Measurements from ENCODE around the gene TICAM1. TPM values are rescaled to one million over a fixed set of nuclear protein-coding genes. Genes with fewer than 3 reads are reported as not detected.

TICAM1 gene
- total RNA-seq, 1 experiment from 2014 or later = 0.48 TPM

DNA sequence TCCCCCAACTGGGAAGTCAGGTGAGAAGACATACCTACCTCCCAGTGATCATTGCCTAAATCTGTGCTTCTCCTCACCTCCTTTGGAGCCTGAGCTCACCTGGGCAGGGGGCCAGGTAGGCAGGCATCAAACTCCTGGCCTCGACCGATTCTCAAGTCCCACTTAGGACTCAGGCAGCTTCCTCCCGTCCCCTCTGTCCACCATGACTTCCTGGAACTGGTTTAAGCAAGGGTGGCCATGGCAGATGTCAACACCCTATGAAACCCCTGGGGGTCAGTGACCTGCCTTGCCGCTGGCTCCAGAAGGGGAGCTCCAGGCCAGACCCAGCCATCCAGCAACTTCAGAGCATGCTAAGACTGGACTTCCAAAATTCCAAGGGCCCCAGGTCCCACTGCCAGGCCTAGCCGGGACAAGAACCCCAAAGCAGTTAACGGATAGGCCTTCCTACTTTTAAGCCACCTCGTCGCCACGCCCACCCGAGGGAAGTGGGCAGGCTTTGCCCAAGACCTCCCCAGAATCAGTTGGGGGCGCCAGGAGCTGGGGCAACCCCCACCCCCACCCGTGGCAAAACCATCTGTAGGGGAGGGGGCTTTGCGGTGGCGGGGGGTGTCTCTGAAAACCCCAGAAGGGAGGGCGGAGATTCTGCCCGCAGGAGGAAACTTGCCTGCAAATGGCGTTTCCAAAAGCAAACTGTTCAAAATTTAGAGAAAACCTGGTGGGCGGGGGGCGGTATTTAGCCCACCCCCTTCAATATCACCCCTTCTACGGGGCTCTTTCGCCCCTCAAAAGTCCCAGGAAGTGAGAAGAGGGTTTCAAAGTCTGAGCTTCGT is 35.3 kb upstream of the TICAM1 start:
- Histone ChIP-seq H3K14ac (ENCODE audit: insufficient read depth, low read length) (no peak overlapping the region), H3K23ac (ENCODE audit: insufficient read length, low read depth, low read length) (no peak overlapping the region), H4K20me1 (ENCODE audit: control insufficient read depth, insufficient read depth, insufficient read length) (no peaks in the 10 kb centered on the region), H4K5ac (ENCODE audit: insufficient read length, low read depth, low read length) (no peak overlapping the region), H4K8ac (replicated peaks; ENCODE audit: insufficient read length, low read depth, low read length) (no peak overlapping the region), H3K9ac (ENCODE audit: extremely low read depth, insufficient read length, low read length) (no peak overlapping the region), H2BK120ac (ENCODE audit: low read depth, low read length, poor library complexity, severe bottlenecking) (no peak overlapping the region), H3K4me1 (ENCODE audit: insufficient read depth, low read length) (0 out of 2 replicates have a peak, but pooled peaks cover 5% of the 10 kb centered on the region), H3K79me2 (ENCODE audit: insufficient read depth, low read length) (no peaks in the 10 kb centered on the region; the same call in 1 of the 2 replicates), H3K56ac (ENCODE audit: insufficient read length, low read depth, low read length) (no peak overlapping the region), H2BK12ac (ENCODE audit: insufficient read length, low read depth, low read length) (no peak overlapping the region), H3K4ac (ENCODE audit: low read depth, low read length) (no peak overlapping the region), H3K18ac (ENCODE audit: insufficient read length, low read depth, low read length) (no peak overlapping the region), H2BK15ac (ENCODE audit: low read depth, low read length) (no peak overlapping the region), H2AK5ac (ENCODE audit: insufficient read length, low read length) (no peak overlapping the region), H2AFZ (ENCODE audit: low read length) (no peak overlapping the region), H4K91ac (ENCODE audit: insufficient read length, low read depth, low read length) (no peak overlapping the region), H3K27ac (ENCODE audit: insufficient read length, low read depth, low read length) (no peak overlapping the region), H3K27me3 (ENCODE audit: insufficient read depth, low read length) (no peaks in the 10 kb centered on the region), H3K23me2 (ENCODE audit: insufficient read length, low read depth, low read length, poor library complexity, severe bottlenecking) (no peaks in the 10 kb centered on the region), H3K4me2 (ENCODE audit: insufficient read depth, insufficient read length, low read length) (peak overlapping the region; percentile 51), H3K79me1 (ENCODE audit: insufficient read depth, low read depth, low read length, poor library complexity, severe bottlenecking) (peaks cover 5% of the 10 kb centered on the region), H3K9me3 (ENCODE audit: control insufficient read depth, low read depth, low read length) (no peaks in the 10 kb centered on the region), H2BK5ac (ENCODE audit: insufficient read length, low read length) (no peak overlapping the region), H2BK20ac (ENCODE audit: low read depth, low read length, poor library complexity, severe bottlenecking) (no peak overlapping the region), H3T11ph (ENCODE audit: low read length) (no peak overlapping the region)
- H3K27me3 Mint-ChIP-seq (ENCODE audit: low read depth) = no peaks in the 10 kb centered on the region
- peak overlapping the region in 1 of 3 experiments; percentile 44; a peak in 2 of 7 replicates for H3K27ac Mint-ChIP-seq
- peaks cover 6 to 8% of the 10 kb centered on the region in 2 experiments for H3K4me1 Mint-ChIP-seq
- DNase-seq = peak; percentile 59
- no CpG with 5 or more reads among the region's 22 CpGs for WGBS (ENCODE audit: extremely low coverage, insufficient read length, low lambda C conversion rate)
- no peaks in the 10 kb centered on the region; a peak in 1 of 5 replicates for H3K9me3 Mint-ChIP-seq
- TF ChIP-seq CTCF (conservative IDR thresholded peaks at IDR 0.05) = no peak
- peak overlapping the region; percentile 75 to 86 for H3K4me3 Mint-ChIP-seq
- H3K36me3 Mint-ChIP-seq (ENCODE audit: insufficient read depth in 1 of 3, low read depth in 3 of 3) = peaks cover 0 to 13% (median 6%) of the 10 kb centered on the region in 3 experiments; a peak in 3 of 7 replicates
